ENCODE results near the gene CDH20.

DNA sequence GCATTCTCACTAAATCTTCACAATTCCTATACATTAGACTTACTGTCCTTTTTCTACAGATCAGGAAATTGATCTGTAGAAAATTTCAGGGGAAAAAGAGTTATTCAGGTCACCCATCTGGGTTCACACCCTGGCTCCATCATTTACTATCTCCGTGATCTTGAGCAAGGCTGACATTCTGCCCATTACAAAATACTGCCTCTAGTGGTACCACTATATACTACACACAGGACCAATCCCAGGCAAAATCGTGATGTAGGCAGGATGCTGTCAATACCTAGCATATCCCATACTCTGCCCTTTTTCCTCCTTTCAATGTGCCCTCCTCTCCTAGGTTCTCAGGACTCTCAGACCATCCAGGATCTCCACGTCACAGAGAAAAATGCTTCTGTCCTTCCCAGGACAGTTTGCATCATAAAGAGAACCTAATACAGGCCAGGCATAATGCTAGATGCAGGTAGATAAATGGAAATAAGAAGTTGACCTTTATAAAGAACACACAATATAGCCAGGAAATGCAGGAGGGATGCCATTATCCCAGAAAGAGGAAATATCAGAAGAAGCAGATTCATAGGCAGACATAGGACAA, 101.9 kb downstream of the CDH20 start:
- TF ChIP-seq EZH2 (IDR thresholded peaks at IDR 0.05; ENCODE audit: borderline replicate concordance): no peak
- TF ChIP-seq, protein P1, sequence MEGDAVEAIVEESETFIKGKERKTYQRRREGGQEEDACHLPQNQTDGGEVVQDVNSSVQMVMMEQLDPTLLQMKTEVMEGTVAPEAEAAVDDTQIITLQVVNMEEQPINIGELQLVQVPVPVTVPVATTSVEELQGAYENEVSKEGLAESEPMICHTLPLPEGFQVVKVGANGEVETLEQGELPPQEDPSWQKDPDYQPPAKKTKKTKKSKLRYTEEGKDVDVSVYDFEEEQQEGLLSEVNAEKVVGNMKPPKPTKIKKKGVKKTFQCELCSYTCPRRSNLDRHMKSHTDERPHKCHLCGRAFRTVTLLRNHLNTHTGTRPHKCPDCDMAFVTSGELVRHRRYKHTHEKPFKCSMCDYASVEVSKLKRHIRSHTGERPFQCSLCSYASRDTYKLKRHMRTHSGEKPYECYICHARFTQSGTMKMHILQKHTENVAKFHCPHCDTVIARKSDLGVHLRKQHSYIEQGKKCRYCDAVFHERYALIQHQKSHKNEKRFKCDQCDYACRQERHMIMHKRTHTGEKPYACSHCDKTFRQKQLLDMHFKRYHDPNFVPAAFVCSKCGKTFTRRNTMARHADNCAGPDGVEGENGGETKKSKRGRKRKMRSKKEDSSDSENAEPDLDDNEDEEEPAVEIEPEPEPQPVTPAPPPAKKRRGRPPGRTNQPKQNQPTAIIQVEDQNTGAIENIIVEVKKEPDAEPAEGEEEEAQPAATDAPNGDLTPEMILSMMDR (IDR thresholded peaks at IDR 0.05; ENCODE audit: poor library complexity): peak; percentile 41
- TF ChIP-seq EZH2phosphoT487 (IDR thresholded peaks at IDR 0.05; ENCODE audit: low read depth, severe bottlenecking, unreplicated experiment): no peak

Data from hepatocyte (in vitro differentiated cells).